NT2/D1 (cell line): ENCODE results near the gene FAM186B.

Source experiments
- SUZ12 ChIP-seq: IDR thresholded peaks from 2 replicates; pipeline ENCODE4 v1.6.1; 2011; ENCODE audit not compliant: insufficient read length, insufficient read depth; ENCODE audit errors: extremely low read depth
- YY1 ChIP-seq: IDR thresholded peaks from 2 replicates; pipeline ENCODE4 v1.6.1; 2011; ENCODE audit not compliant: insufficient read length, insufficient read depth
- ZNF274 ChIP-seq: IDR thresholded peaks from 2 replicates; pipeline ENCODE4 v1.6.1; 2011; ENCODE audit warnings: mild to moderate bottlenecking, low read depth, low read length

DNA sequence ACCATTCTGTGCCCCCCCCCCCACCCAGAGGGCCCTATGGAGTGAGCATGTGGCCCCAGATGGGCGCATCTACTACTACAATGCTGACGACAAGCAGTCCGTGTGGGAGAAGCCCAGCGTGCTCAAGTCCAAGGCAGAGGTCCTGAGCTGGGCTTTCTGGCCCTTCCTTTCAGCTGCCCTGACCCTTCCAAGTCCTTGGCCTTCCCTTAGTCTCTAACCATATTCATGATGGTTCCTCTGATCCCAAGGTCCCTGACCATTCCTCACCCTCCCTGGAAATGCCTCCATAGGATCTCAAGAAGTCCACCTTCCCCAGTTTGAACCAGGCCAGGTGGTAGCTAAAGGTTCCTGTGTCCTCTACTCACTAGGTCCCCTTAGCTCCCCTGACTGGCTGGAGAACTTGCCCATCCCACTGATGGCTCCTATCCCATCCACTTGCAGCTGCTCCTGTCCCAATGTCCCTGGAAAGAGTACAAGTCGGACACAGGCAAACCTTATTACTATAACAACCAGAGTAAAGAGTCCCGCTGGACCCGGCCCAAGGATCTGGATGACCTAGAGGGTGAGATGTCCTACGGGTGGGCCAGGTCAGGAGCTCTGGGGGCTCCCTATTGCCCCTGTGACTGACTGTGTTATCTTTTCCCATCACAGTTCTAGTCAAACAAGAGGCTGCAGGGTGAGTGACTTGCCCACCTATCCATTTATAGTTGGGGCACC lies 27.7 kb upstream of the FAM186B start:
- TF ChIP-seq SUZ12 (no peak), YY1 (no peak), ZNF274 (no peak)
